GM21381 (cell line): ENCODE measurements around the gene LCAT.

Source experiments
- ATAC-seq: cut with Tn5 transposase; IDR thresholded peaks from one replicate; pipeline ENCODE4 v1.9.1; 2021; ENCODE audit warnings: mild to moderate bottlenecking, moderate library complexity; ENCODE audit not compliant: unreplicated experiment

LCAT gene

DNA sequence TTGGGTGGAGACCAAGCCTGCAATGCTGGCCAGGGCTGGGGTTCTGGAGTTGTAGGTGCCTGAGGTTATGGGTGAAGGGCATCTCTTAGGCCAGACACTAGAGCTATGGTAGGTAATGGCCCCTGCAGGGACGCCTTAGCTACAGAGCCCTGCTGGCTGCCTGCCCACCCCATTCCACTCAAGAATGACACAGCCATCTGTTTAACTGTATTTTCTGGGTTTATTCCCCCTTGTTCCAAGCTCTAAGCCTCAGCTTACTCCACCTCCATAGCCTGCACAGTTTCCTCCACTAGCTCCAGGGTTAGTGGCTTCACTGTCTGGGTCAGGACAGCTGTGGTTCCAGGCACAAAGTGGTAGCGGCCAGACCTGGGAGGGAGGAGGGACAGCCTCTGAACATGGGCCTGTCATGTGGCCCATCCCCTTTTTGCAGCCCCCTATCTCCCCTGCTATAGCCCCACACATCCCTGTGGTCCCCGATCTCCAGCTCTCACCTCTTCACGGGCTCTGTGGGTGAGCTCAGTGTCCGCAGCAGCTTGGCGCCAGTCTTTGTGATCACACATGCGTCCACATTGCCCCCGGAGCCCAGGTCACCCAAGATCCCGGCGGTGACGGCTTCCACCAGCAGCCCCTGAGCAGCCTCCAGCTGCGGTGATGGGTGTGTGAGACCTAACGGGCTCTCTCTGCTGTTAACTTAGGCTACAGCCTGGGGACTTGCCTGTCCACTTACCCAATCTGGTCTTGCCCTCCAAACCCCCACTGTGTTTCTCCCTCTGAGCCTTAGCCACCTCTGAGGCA is 9.4 kb downstream of the LCAT start:
- ATAC-seq: no peak

DNA sequence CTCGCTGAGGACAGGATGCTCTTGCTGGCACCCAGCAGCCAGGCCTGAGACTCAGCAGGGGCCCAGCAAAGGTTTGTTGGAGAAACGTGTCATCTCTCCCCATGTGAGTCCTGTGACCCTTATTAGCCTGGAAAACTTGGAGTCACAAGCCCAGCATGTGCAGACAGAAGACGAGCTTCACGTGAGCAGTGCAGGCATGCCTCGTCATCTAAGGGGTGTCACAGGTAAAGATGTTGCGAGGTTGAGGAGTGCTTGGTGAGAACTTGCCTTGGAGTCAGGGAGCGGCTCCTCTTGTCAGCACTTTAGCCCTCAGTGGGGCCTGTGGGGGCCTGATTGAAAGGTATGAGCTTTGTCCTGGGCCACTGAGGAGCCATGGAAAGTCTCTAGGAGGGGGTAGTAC is 10.1 kb downstream of the LCAT start:
- ATAC-seq: no peak

DNA sequence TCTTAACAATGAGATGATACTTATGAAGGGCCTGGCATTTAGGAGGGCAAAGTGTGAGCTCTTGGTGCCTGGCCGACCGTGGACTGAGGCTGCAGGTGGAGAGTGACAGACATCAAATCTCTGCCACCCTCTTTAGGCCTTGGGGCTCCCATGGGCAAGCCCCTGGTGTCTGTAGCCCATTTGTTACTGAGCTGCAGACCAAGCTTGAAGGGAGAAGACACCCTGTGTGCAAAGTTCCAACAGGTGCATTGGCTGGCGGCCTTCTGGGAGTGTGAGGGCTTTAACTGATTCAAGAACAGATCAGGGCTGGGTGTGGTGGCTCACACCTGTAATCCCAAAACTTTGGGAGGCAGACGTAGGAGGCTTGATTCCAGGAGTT is 11.5 kb downstream of the LCAT start:
- ATAC-seq: no peak

DNA sequence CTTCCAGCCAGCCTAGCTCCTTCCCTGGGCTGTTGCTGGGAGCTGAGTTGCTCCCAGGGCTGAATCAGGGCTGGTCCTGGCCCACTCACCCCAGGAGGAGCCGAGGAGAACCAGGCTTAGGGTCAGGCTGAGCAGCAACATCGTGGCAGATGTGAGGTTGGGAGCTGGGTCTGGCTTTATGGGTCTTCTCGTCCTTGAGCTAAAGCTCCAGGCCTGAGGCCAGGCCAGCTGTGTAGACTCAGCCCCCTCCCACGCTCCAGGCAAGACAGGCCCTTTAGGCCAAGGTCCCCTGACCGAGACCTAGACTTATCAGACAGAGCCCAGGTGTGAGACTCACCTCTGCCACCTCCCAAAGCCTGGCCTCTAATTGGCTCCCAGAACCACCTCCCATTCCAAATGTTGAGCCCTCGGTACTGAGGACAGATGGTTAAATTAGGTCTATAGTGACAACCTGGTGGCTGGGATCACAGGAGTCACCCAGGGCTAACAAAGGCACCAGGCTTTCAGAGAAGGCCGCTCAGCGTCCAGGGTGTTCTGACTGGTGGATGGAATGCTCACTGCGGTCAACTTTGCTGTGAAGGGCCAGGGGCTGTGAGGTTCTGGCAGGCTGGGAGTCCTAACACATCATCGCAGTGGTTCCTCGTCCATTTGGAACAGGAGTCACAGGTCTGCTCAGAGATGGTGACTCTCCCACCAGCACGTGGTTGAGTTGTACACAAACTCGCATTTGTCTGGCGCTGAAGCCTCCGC is 12.0 kb downstream of the LCAT start, which contains the start of gene CTRL:
TSS of gene CTRL (minus strand) at position 151 of the 750 bp plus-strand sequence. CDS start at position 141, 10 bp downstream.
- ATAC-seq: no peak

DNA sequence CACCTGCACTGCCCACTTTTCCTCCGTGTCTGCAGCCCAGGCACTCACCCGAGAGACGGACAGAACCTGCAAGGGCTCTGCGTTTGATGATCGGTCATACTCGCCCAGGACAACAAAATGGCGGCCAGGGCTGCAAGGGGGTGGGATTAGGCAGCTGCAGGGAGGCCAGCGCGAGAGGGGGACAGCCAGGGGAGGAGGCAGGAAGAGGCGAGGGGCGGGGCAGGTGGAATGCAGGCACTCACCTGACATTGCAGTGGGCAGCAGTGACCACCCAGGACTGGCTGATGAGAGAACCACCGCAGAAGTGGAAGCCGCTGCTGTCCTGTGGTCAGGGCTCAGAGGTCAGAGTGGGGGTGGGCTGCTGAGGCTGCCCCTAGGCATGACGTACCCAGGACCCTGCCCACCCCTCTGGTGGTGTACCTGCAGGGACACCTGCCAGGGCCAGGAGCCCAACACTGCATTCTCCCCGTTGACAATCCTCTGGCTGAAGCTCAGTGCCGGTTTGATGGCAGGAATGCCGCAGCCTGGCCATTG is 13.2 kb downstream of the LCAT start:
- ATAC-seq: no peak

DNA sequence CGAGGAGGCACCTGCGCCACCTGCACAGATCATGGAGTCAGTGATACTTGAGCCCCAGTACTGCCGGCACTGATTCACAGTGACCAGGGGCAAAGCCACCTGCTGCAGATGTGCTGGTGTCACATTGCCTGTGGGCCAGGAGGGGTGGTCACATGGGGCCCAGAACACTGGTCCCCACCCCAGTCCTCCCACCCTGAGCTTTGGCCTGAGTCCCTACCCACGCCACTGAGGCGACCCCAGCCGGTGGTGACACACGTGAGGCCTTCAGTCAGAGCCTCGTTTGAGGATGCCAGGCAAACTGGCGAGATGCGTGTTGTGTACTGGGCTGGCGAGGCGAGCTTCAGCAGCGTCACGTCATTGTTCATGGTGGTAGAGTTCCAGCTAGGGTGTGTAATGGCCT is 13.7 kb downstream of the LCAT start:
- ATAC-seq: no peak

DNA sequence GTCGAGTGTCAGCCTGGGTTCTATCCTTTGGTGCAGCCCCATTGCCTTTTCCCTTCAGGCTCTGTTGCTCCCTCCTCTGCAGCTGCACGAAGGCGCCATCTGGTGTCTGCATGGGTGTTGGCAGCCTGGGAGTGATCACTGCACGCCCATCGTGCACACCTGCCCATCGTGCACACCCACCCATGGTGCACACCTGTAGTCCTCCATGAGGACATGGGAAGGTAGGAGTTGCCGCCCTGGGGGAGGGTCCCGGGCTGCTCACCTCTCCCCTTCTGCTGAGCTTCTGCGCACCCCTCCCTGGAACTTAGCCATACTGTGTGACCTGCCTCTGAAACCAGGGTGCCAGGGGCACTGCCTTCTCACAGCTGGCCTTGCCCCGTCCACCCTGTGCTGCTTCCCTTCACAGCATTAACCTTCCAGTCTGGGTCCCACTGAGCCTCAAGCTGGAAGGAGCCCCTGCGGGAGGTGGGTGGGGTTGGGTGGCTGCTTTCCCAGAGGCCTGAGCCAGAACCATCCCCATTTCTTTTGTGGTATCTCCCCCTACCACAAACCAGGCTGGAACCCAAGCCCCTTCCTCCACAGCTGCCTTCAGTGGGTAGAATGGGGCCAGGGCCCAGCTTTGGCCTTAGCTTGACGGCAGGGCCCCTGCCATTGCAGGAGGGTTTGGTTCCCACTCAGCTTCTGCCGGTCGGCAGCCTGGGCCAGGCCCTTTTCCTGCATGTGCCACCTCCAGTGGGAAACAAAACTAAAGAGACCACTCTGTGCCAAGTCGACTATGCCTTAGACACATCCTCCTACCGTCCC is 15.2 kb downstream of the LCAT start:
- no peak for ATAC-seq

DNA sequence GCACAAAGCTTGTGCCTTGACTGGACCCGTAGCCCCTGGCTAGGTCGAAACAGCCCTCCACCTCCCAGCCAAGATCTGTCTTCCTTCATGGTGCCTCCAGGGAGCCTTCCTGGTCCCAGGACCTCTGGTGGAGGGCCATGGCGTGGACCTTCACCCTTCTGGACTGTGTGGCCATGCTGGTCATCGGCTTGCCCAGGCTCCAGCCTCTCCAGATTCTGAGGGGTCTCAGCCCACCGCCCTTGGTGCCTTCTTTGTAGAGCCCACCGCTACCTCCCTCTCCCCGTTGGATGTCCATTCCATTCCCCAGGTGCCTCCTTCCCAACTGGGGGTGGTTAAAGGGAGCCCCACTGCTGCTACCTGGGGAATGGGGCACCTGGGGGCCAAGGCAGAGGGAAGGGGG is 15.8 kb downstream of the LCAT start:
- ATAC-seq: no peak

DNA sequence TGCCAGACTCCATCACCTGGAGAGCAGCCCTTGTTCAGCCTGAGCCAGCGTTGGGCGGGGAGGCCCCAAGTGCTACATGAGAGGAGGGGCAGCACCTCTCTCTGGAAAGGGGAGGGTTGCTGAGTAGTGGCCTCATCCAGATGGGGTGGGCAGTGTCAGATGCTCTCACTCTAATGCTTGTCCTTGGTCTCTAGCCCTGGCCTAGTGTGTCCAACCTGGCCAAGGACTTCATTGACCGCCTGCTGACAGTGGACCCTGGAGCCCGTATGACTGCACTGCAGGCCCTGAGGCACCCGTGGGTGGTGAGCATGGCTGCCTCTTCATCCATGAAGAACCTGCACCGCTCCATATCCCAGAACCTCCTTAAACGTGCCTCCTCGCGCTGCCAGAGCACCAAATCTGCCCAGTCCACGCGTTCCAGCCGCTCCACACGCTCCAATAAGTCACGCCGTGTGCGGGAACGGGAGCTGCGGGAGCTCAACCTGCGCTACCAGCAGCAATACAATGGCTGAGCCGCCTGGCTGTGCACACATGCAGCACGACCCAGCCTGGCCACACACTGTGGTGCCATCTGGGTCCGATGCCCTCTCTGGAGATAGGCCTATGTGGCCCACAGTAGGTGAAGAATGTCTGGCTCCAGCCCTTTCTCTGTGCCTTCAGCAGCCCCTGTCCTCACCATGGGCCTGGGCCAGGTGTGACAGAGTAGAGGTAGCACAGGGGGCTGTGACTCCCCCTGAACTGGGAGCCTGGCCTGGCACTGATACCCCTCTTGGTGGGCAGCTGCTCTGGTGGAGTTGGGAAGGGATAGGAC is 16.6 kb downstream of the LCAT start:
- no peak for ATAC-seq

DNA sequence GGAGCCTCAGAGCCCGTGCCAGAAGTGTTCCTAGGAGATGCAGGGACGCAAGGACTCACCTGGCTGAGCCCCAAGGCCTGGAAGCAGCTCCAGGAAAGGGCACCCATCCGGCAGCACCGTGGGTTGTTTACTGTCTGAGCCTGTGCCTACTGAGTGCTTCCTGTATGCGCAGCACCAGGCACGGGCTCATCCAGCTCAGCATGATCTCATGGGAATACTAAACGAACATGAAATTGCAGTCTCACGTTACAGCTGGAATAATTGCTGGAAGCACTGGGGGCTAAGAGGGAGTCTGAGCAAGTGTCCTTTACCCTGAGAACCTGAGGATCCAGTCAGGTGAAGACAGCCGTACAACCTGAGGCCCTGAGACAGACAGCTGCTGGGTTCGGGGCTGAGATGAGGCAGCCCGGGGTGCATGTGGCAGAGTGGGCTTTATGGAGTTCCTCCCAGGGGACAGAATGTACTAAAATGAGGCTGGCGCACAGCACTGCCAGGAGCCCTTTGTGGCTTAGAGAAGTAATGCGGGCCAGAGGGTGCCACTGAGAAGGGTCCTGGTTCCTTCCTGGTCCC is 17.7 kb downstream of the LCAT start:
- no peak for ATAC-seq

DNA sequence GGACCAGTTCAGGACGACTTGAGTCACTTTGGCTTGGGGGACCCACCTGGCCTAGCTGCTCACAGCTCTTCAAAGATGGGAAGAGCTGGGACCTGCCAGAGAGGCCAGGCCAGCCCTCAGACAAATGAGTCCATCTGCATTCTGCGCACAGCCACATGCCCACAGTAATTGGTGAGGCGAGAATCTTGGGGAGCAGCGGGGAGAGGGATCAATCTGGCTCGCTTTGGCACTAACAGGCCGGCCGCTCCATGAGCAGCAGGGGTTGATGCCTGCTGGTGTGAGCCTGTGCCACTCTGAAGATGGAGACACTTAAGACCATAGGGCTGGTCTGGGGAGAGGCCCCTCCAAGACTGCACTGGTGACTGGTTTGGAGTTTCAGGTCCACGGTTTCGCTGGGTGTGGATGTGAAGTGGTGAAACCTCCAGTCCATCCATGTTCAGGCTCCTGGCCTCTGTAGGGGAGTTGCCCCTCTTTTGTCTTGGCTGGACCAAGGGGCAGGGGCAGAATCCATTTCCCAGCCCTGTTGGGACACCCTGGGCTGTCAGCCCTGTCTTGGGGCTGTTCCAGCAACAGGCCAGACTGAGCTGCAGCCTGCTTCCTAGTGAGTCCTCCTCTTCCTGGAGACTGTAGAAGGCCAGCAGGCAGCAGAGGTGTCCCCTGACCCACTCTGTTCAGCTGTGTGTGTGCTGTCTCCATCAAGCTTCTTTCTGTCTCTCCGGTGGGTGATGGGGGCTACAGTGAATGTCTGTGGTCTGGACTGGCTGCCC is 19.6 kb downstream of the LCAT start:
- ATAC-seq: no peak

DNA sequence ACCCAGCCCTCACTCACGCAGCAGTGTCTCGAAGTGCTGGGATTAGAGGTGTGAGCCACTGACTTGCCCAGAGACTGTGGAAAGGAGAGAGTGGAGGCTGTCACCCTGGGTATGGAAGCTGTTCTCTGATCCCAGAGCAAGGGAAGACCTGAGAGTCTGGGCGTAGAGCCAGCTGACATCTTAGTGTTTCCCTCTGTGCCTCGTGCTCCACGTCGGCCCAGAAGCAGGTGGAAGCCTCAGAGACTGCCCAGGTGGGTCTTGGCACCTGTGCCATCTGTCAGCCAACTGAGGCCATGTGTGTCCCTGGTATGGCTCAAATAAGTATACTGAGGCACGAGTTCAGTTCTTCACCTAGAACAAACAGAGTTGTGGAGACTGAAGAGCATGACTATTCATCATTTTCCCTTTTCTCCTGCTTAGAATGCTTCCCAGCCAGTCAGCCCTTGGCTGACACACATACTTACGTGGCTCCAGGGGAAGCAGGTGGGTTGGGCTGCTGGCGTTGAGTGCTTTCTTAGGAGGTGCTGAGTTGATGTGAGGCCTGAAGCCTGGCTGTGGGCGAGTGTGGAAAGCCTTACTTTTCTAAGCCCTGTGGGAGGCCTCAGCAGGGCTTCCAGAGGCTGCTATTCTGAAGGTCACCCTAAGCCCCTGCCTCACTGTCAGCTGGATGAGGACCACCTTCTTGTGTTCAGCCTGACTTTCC is 20.4 kb downstream of the LCAT start:
- ATAC-seq: no peak

DNA sequence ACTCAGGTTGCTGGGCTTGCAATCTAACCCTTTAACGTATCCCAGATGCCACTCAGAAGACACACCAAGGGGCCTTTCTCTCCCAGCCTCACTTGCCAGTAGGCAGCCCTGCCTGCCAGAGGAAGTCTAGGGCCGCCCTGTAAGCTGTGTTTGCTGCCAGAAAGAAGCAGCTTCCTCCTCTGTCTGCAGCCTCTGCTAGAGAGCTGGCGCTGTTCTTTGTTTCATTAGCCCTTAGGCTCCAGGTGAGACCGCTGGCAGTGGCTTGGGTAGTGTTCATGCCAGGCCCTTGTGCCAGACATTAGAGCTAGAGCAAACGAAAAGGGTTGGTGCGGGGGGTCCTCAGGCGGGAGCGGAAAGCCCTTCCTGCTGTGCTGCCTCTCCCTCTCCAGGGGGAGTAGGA is 21.2 kb downstream of the LCAT start:
- no peak for ATAC-seq

DNA sequence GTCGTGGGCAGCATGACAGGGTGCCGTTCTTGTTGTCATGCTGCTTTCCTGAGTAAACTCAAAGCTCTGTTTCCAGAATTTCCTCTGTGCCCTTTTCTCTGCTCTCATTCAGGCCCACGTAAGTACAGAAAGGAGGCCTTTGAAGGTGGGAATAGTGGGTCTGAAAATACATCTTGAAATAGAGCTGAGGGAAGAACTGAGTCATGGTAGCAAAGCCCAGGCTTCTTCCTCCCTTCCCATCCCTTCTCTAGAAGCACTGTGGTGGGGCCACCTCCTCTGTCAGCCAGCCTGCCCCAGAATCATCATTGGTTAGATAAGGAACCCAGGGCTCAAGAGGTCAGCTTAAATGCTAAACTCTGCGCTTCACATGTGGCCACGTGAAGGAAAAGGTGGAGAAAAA is 21.7 kb downstream of the LCAT start:
- no peak for ATAC-seq

DNA sequence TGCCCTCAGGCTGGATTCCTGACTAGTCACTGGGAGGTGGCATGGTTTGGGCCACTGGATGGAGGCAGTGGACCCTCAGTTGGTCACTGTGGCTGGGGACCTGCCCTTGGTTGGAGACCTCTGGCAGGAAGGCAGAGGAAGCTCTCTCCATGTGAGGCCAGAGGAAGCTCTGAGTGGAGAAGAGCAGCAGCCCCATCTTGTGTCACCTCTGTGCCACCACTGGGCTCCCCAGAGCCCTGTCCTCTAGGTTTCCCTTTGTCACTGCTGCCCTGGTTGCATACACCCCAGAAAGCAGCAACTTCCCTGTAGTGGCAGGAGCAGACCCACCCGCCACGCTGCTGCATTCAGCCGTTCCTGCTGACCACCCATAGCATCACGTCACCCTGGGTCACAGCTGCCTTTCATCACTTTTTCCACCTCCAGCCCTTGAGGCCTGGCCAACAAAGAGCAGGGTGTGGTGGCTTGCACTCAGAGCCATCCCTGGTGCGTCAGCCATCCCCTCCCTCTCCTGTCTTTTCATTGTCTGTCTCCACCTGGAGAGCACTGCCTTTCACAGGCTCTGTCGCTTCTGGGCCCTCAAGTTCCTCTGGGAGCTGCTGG is 24.2 kb downstream of the LCAT start:
- ATAC-seq: no peak

DNA sequence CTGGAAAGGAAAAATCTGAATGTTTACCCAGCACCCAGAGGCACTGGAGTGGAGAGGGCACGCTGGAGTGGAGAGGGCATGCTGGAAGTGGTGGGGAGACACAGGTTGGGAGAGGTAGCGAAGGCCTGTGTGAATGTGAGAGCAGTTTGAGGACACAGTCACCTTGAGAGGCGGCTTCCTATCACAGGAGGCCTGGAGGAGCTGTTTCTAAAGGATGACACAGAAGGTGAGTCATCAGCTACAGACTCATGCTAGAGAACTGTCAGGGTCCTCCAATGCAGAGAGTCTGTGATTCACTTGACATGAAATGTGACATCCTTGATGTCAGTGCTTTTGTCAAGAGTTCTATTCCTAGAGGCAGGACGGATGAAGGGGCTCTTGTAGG is 26.1 kb downstream of the LCAT start:
- ATAC-seq: no peak

DNA sequence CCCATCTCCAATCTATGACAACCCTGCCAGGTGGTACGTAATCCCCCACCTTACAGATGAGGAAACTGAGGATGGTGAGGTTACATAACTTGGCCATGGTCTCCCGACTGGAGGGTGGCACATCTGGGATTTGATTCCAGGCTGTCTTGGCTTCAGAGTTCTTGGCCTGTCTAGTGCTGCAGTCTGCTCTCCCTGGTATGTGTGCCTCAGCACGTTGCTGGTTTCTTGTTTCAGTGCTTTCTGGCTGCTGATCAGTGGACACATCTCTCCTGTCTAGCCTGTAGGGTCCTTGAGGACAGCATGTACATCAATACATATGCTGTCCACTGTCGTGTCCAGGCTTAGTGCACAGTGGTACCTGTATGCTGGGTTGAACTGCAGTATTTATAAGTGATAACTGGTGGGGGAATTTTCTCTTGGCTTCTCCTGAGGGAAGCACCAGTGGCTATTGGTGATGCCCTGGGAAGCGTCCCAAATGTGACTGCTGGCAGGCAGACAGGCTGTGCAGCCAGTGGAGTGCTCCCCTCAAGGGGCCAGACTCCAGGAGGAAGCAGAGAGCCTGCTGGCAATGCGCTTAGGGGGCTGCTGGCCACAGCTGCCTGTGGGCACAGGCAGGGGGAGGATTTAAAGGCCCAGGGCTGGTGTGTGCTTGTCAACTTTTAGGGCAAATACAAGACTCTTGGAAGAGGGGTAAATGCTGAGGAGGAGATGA is 26.6 kb downstream of the LCAT start:
- ATAC-seq: no peak
